HG03469 (cell line): Measurements from ENCODE around the gene ETFA.

ENCODE experiments used
- ATAC-seq: cut with Tn5 transposase; IDR thresholded peaks from one replicate; pipeline ENCODE4 v1.9.1; 2021; ENCODE audit warnings: mild to moderate bottlenecking, moderate library complexity, moderate number of reproducible peaks; ENCODE audit not compliant: unreplicated experiment

Gene ETFA

GRCh38 chr15:76197703-76198455 is 113.4 kb downstream of the ETFA start:
- ATAC-seq, result no peak

GRCh38 chr15:76196269-76197231 is 114.7 kb downstream of the ETFA start:
- ATAC-seq, result no peak

DNA sequence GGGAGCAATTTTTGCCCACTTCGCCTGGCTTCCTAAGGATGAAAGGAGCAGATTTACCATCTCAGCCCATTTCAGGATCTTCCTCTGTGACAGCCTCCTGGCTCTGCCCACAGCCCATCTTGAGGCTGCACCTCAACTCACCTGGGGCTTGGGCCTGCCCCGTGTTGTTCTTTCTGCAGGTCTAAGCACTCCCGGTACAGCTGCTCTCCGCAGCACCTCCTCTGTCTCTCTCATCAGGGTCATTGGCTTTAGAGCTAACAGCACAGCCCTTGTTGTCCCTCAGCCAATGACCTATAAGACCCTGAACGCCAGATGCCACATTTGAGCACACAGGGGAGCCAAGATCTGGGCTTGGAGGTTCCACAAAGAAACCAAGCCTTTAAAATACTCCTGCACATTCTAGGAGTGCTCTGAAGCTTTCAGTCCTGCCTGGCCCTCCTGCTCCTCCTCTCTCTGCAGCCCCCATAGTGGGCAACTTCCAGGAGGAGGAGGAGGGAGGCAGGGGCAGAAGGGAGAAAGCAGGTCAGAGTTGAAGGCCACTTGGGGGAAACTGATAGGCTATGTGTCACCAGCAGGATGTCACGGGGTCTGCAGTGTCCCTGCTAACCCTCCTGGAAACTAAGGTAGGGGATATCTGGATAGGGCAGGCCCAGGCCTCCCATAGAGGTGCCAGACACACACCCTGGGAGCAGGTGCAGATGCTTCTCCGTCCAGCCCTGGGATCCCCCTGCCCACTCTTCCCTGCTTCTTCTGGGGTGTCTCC is 115.6 kb downstream of the ETFA start:
- no peak for ATAC-seq

DNA sequence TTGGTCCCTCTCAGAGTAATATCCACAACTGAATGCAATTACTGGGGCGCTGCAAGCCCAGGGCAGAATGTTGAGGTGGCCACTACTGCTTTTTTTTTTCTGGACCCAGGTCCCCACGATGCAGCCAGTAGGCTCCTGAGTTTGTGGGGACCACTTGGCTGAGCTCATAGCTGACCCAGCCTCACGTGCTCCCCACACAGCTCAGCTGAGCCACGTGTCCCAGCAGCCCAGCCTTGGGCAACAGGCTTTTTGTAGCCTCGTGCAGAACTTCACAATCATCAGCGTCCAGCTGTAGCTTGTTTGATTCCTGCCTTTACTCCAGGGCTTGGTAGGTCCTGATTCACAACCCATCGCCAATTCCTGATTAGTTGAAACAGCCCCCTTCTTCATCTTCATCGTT is 117.3 kb downstream of the ETFA start:
- no peak for ATAC-seq

GRCh38 chr15:76192715-76193114 is 118.6 kb downstream of the ETFA start:
- ATAC-seq, result no peak

DNA sequence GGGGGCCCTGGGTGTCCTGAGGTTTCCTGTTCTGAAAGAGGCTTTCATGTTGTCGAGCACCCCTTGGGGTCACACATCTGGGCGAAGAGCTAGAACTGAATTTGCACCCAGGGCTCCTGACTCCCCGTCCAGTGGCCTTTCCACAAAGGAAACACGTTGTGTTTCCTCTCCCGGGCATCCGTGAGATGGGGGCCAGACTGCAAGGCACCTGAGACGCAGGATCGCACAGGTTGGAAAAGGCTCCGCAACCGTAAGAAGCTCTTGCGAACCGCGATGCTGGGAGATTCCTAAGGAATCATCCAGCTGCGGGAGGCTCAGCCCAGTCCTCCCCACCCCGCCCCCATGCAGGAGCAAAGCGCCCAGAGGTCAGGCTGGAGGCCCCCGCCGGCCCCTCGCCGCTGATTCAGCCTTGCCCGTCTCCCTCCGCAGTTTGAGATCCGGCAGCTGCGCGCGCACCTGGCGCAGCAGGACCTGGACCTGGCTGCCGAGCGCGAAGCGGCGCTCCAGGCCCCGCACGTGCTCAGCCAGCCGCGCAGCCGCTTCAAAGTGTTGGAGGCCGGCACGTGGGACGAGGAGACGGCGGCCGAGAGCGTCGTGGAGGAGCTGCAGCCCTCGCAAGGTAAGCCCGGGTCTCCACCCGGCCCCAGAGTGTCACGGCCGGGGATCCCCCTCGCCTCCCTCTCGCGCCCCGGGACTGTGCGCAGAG is 119.6 kb downstream of the ETFA start:
- ATAC-seq, result no peak

GRCh38 chr15:76190751-76191538 is 120.3 kb downstream of the ETFA start:
- peak; percentile 49 for ATAC-seq

GRCh38 chr15:76190070-76190564 is 121.2 kb downstream of the ETFA start:
- ATAC-seq, result no peak

- ATAC-seq, result no peak
These were observed 122.2 kb downstream of the ETFA start for GRCh38 chr15:76189106-76189505.

DNA sequence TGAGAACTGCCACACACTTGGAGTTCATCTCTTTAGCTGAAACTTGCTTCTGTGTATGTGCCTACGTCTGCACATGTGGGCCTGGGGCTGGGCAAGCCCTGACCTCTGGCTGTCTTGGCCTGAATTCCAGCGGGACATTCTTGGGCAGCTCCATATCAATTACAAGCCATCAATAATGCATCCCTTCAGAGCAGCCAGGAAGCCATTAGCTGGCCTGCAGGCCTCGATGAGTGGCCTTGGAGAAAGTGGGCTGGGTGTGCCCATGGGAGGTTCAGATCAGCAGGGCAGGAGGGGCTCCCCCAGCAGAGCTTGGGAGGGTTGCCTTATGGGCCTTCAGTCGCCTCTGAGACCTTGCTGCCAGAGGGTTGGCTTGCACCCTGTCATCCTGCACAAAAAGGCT is 124.1 kb downstream of the ETFA start:
- ATAC-seq, result no peak

DNA sequence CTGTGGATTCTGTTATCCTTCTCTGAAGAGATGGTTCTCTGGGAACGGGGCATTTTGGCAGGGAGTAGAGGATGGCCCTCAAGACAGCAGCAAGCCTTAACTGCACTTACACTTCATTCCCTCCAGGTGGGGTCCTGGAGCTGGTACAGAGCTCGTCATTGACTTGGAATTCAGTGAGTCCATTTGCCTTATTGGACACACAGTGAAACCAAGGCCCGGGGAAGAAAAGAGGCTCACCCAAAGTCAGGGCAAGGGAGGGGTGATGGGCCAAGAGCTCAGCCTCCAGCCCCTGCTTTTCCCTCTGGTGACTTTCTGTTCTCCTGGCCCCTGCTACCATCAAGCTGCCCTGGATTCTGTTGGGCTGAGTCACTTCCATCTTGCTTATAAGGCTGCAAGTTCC is 125.6 kb downstream of the ETFA start:
- no peak for ATAC-seq

DNA sequence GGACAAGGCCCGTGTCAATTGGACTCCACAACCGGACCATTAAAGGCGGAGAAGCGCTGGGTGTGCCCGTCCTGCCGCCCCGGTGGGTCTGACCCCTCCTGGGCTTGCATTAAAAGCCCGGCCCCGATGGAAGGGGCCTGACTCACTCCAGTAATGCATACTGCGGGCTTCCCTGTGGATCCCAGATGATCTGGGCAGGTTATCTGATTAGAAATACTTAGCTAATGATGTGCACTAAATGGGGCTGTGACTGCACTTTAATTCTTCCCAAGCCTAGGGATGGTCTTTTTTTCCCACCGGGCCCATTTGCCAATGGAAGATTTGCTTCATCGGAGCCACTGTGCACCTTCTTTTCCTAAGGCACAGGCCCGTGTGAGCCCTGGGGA is 126.6 kb downstream of the ETFA start:
- ATAC-seq, result no peak

- ATAC-seq, result no peak
These were observed 127.2 kb downstream of the ETFA start for GRCh38 chr15:76183930-76184649.

DNA sequence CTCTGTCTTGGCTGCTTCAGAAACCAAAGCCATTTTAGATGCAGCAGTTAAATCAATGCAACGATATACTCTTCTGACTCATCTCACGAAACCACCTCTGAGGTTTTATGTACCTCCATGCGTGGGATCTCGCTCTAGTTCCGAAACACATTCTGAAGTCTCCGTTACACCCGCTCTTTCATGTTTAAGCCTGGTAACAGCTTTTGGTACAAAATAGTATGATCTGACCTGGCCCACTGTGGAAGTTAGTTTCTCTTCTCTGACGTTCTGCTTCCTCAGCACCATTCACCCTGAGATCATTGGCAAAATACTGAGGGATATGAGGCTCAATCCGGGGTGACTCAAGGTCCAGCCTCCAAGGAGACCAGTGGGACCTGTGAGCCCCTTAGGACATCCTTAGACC is 129.6 kb downstream of the ETFA start:
- peak; percentile 66 for ATAC-seq

GRCh38 chr15:76180321-76180720 is 130.9 kb downstream of the ETFA start:
- ATAC-seq, result no peak

DNA sequence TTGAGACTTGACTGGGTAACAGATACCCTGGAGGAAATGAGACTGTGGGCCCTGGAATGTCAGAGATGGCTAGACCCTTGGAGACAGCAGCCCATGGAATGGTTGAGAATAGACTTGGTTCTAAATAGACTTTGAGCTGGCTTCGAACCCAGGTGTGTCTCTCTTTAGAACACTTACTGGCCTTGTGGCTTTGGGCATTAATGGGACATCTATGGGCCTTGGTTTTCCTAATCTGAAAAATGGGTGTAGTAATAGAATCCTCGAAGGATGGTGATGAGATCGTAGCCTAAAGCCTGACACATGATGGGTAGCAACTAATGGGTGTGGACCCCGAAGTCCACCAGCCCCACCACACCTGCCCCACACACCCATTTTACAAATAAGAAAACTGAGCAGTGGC is 132.2 kb downstream of the ETFA start:
- ATAC-seq, result no peak

GRCh38 chr15:76178296-76179000 is 132.8 kb downstream of the ETFA start:
- ATAC-seq, result no peak

GRCh38 chr15:76177491-76178040 is 133.7 kb downstream of the ETFA start:
- no peak for ATAC-seq
